Neural cell (in vitro differentiated cells): ENCODE measurements around the gene CEP85L.
A peak's percentile ranks its signal among the peaks of the same experiment; 100 is the strongest.

ENCODE experiments used
- EZH2 ChIP-seq: fragments of 200-600, 300-800 bp; shearing (Covaris generic), sonication (generic); IDR thresholded peaks from 2 replicates; pipeline ENCODE4 v1.6.1; 2014; ENCODE audit warnings: antibody characterized with exemption, low read length, borderline replicate concordance, mild to moderate bottlenecking; ENCODE audit not compliant: insufficient read depth, poor library complexity, severe bottlenecking
- MXI1 ChIP-seq: fragments of 450-650 bp; conservative IDR thresholded peaks from 2 replicates; pipeline ENCODE4 v1.6.1; 2014; ENCODE audit warnings: antibody characterized with exemption, mild to moderate bottlenecking; ENCODE audit not compliant: poor library complexity, severe bottlenecking
- RAD21 ChIP-seq: fragments of 450-650 bp; conservative IDR thresholded peaks from 2 replicates; pipeline ENCODE4 v1.6.1; 2014; ENCODE audit warnings: antibody characterized with exemption, mild to moderate bottlenecking, moderate library complexity
- TAF1 ChIP-seq: IDR thresholded peaks from 2 replicates; pipeline ENCODE4 v1.6.1; 2012; ENCODE audit warnings: low read depth
- TF ChIP-seq, protein P1 (sequence below): fragments of 450-650 bp; IDR thresholded peaks from 2 replicates; pipeline ENCODE4 v1.5.1; 2014; ENCODE audit warnings: antibody characterized with exemption, mild to moderate bottlenecking, moderate library complexity; ENCODE audit not compliant: poor library complexity, severe bottlenecking
- TF ChIP-seq, protein P2 (sequence below): IDR thresholded peaks from 2 replicates; pipeline ENCODE4 v1.6.1; 2012; ENCODE audit warnings: borderline replicate concordance

DNA sequence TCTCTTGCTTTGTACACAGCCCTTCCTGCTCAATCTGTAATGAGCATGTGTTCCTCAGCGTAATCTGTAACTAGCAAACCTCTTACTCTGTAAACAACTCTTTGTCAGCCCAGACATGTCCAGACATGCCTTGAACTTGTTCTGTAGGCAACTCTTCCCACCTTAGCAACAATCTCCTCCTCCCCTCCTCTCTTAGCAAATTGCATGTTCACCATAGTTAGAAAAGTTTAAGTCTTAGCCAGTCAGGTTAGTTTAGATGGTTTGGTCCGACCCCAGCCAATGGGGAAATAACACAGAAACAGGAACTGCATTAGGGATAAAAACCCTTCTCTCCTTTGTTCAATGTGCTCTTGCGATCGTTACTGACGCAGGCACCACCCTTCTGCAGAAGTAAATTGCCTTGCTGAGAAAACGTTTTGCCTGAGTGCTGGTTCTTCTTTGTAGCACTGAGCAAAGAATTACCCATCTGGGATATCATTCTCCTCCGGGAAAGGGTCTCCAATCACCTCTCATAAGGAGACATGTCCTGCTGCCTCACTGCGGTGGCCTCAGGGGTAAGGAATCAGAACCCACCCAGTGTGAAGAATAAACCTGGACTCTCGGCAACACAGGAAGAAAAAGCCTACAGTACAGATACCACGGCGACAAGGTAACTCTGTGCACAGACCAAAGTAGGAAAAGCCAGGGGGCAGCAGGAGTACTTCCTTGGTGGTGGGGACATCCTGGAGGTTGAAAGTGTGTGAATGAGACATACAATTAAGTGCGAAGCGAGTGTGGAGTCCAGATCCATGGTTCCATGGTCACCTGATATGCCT is 77.1 kb downstream of the CEP85L start:
- TF ChIP-seq, protein P1, sequence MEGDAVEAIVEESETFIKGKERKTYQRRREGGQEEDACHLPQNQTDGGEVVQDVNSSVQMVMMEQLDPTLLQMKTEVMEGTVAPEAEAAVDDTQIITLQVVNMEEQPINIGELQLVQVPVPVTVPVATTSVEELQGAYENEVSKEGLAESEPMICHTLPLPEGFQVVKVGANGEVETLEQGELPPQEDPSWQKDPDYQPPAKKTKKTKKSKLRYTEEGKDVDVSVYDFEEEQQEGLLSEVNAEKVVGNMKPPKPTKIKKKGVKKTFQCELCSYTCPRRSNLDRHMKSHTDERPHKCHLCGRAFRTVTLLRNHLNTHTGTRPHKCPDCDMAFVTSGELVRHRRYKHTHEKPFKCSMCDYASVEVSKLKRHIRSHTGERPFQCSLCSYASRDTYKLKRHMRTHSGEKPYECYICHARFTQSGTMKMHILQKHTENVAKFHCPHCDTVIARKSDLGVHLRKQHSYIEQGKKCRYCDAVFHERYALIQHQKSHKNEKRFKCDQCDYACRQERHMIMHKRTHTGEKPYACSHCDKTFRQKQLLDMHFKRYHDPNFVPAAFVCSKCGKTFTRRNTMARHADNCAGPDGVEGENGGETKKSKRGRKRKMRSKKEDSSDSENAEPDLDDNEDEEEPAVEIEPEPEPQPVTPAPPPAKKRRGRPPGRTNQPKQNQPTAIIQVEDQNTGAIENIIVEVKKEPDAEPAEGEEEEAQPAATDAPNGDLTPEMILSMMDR, result no peak
- TF ChIP-seq RAD21 (no peak), EZH2 (no peak), TAF1 (no peak), MXI1 (no peak)
- TF ChIP-seq, protein P2, sequence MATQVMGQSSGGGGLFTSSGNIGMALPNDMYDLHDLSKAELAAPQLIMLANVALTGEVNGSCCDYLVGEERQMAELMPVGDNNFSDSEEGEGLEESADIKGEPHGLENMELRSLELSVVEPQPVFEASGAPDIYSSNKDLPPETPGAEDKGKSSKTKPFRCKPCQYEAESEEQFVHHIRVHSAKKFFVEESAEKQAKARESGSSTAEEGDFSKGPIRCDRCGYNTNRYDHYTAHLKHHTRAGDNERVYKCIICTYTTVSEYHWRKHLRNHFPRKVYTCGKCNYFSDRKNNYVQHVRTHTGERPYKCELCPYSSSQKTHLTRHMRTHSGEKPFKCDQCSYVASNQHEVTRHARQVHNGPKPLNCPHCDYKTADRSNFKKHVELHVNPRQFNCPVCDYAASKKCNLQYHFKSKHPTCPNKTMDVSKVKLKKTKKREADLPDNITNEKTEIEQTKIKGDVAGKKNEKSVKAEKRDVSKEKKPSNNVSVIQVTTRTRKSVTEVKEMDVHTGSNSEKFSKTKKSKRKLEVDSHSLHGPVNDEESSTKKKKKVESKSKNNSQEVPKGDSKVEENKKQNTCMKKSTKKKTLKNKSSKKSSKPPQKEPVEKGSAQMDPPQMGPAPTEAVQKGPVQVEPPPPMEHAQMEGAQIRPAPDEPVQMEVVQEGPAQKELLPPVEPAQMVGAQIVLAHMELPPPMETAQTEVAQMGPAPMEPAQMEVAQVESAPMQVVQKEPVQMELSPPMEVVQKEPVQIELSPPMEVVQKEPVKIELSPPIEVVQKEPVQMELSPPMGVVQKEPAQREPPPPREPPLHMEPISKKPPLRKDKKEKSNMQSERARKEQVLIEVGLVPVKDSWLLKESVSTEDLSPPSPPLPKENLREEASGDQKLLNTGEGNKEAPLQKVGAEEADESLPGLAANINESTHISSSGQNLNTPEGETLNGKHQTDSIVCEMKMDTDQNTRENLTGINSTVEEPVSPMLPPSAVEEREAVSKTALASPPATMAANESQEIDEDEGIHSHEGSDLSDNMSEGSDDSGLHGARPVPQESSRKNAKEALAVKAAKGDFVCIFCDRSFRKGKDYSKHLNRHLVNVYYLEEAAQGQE, result peak; percentile 29
